ENCODE measurements around the gene WTAP.
"Not testable (repeated sequence)": the region's sequence is repeated elsewhere in the genome, so short reads cannot be mapped to it uniquely, and the experiment has no call there.

WTAP gene

DNA sequence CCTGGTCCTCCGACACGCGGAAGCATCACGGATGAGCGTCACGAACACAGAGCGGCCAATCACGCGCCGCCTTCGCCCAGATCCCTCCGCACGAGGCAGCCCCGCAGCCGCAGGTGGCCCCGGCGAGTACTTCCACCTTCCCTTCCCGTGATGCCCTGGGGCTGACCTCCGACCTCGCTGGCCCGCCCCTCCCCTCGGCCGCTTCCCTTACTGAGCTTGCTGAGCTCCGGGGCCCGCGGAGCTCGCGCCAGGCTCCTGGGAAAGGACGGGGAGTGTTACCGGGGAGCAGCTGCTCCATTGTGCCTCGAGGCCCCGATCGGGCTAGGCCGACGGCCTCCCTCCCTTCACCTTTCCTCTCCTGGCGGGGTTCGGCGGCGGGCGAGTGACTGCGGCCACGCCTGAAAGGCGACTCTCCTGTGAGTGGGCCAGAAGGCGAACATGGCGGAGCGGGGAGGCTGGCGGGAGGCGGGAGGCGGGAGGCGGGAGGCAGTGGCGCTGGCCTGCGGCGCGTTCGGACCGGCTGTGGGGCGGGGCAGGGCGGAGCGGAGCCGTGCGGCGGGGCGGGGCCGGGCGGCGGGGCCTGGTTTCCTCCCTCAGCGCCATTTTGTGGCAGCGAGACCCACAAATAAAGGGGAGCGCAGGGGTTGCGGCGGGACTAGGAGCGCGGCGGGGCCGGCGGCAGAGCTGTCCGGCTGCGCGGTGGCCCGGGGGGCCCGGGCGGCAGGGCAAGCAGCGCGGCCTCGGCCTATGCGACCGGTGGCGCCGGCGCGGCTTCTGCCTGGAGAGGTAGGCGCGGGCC, at the start of gene WTAP:
Gene WTAP, plus strand, starts transcription at position 589 of the 799 bp plus-strand sequence. CDS start 8,760 bp downstream, outside the sequence.
- peak; percentile 96 to 98 for DNase-seq

DNA sequence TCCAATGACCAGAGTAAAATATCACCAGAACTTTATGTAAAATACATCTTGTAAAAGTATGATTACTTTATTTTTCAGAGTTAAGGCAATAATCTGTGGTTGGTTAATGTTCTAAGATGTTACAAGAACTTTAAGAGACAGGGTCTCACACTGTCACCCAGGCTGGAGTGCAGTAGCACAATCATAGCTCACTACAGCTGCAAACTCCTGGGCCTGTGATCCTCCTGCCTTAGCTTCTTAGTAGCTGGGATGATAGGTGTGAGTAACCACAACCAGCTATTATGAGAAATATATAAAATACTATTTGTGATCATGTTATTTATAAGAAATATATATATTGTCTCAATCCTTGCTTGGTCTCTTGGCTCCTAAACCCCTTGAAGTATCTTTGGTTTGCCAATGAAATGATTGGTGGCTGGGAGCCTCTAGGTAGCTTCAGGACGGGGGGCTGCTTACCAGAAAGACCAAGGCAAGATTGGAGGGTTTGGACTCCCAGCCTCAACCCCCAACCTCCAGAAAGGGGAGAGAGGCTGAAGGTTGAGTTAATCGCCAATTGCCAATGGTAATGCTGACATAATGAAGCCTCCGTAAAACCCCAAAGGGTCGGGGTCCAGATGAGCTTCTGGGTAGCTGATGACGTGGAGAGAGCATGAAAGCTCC, 49.7 kb upstream of the WTAP start:
- no peak for DNase-seq

DNA sequence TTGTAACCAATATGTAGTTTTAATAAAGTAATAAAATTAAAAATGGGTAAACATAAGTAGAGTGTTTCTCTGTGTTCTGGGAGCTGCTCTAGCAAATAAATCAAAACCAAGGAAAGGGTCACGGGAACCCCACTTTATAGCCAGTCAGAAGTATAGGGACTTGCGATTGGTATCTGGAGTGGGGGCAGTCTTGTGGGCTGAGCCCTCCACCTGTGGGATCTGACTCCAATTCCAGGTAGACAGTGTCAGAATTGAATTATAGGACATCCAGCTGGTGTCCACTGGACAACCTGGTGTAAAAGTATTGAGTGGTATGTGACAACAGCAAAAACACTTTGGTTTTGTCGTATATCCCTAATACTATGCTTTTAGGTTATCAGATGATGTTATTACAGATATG, 48.7 kb upstream of the WTAP start:
- no peak for DNase-seq

DNA sequence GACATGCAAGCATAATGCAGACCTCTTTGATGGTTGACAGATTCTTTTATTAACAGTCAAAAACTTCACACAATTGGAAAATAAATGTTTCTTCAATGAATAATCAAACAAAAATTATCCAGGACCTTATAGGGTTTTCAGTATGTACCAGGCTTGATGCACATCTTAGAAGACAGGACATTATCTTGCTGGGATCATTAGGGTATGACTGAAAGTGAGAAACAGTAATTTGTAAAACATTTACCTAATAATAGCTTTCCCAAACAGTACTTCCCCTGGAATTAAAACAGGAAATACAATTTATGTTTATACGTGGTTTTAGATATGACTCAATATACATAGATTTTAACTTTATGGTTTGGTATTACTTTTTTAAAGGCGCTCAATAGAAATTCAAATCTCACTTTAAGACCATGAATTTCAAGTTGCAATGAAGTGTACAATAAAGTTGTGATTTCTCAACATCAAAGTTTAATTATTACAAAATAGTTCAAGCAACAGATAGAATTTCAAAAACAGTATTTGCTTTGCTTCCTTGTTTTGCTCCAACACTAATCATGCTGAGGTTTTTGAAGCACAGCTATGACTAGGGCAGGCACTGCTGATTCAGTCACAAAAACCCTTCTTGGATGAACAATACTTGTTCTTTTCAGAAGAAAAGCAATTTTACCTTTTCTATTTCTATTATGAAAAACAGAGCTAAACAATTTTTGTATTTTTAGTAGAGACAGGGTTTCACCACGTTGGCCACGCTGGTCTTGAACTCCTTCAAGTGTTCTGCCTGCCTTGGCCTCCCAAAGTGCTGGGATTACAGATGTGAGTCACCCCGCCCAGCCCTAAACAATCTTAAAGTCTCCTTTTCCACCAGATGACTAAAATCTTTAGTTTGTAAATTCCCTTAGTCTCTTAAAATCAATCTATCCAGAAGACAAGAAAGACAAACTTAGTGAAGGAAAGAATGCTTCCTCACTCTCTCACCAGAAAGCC, 47.9 kb upstream of the WTAP start:
- DNase-seq = no peak

DNA sequence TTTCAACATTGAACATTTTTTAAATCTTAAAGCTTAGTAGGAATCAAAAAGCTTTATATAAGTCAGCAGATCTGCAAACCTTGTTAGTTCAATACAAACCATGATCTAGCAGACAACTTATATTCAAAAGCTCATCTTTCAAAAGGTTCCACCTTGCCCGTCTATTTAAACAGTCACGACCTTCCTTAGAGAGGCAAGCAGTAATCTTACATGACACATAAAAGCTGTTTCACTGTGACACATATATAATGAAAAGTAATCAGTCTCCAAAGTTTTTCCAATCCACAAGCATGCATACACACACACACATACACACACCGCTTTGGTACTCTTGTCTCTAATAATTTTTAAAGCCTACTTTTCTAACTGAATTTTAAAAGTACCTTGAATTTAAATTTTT, 47.2 kb upstream of the WTAP start:
- no peak for DNase-seq

DNA sequence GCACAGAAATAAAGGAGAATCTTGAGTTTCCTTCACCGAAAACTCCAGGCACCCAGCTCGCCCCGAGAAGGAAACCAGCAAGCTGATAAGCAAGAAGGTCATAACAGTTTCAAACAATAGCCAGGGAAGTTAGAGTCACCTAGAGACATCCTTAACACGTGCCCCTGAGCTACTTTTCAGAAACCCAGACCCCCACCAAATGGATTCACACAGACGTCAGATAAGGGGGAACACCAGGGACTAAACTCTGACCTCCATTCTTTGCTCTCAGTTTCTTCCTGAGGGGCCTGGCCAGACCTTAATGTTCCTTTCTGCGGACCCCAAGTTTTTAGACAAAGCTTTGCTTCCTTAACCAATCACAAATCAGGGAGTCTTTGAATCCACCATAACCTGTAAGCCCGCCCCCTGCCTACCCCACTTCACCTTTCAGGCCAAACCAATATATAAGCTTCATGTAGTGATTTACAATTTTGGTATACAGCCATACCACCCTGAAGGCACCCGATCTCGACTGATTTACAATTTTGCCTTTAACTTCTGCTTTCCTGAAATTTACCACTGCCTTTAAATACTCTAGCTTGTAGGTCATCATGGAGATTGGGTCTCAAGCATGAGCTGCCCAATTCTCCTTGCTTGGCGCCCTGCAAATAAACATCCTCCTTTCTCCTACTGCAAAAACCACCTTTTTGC, 46.0 kb upstream of the WTAP start:
- no peak for DNase-seq

DNA sequence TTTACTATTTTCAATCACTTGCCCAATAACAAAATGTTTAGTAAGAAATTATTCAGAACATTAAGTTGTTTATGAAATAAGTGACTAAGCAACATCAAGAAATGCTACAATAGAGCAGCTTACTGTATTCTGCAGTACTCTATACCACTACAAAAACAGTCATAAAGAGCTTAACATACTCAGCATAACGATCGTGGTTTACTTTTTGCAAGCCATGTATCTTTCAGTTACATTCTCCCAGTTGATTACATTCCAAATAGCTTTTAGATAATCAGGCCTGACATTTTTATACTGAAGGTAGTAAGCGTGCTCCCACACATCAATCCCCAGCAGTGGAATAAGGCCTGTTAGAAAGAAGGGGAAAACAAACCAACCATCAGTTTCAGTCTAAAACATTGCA, 45.0 kb upstream of the WTAP start:
- no peak for DNase-seq

DNA sequence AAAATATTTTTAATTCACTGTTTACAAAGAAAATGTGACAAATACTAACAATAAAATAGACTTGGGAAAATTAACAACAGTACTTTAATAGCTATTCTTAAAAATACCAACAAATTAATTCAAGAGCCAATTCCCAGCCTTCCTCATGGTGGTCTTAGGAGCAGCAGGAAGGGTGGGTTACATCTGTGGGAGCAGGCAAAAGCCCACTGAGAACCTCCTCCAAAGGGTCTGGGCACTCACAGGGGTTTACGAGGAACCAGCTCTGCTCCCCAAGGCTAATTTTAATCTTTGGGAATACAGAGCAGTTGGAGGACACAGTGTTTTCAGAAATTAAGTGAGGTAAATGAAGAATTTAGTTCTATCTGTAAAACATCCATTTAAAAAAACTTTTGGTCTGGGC, 44.5 kb upstream of the WTAP start:
- DNase-seq = no peak

DNA sequence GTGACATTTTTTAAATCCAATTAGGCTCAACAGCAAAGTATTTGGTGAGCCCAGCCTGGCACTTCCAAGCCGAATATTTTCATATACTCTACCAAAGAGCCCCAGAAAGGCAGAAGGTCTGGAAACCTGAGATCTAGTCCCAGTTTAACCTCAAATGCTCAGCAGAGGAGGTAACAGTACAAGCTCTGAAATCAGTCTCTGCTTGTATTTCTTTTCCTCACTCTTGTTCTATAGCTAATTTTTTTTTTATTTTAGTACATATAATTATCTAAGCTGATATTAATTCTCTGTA, 43.3 kb upstream of the WTAP start:
- DNase-seq = no peak

DNA sequence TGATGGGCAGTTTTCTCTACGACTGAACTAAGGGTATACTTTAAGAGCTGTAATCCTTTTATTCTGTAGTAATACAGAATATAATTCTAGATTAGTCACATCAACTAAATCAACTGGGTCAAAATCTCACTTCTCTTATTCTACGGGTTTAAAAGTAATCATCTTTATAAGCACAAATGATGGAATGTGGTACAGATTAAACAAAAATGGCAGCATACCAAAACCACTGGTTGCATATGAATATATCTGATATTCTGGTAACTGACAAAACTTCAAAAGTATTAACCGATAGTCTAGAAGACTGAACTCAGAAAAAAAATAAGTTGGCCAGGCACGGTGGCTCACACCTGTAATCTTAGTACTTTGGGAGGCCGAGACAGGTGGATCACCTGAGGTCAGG, 41.3 kb upstream of the WTAP start:
- DNase-seq = no peak

DNA sequence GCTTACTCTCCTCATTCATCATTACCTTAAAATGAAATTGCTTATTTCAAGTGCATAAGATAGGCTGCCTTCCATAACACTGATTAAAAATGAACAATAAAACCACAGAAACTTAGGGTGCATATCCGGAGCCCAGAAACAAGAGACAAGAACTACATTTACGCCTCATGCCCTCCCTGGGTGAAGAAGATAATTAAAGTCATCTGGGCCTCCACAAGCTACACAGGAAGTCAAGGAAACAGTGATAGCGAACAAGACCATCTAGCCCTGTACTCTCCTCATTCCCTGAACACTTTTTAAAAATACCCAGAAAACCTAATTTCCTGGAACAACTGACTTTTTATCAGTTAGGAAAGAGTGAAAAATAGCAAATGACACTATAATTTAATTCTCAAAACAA, 40.6 kb upstream of the WTAP start:
- DNase-seq = no peak

DNA sequence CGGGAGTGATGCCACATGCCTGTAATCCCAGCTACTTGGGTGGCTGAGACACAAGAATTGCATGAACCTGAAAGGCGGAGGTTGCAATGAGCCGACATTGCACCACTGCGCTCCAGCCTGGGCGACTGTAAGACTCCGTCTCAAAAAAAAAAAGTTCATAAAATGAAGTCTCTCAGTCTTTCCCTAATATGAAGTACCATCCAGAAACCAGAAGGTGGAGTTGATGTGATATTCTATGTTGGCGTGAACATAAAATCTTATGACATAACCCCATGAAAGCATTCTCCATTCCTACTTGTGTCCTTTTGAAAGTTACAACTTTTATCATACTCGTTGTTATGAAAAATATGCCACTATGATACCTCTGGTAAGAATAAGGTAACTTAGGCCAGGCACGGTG, 40.0 kb upstream of the WTAP start:
- DNase-seq = no peak

DNA sequence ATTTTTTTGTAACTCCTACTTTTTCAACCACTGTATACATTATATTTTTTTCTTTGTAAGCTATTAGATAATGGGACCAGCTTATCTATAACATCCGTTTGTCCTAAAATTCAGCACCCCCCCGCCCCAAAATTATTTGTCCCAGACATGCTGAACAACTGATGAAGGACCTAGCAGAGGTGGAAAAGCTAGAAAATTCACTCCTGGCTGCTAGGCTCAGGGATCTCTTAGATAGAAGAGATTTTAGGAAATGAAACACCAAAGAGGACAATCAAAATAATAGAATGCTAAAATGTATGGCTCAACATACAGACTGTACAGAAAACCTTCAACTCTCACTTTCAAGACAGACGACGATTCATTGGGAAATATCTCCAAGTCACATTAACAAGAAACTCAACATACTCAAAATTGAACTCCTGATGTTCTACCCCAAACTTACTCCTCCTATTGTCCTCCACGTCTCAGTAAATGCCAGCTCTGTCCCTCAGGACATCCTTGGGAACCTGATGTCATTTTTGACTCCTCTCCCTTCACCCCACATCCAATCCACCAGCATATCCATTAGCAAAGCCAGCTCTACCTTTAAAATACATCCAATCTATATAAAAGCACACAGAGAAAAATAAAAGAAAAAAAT, 38.9 kb upstream of the WTAP start:
- DNase-seq = no peak

DNA sequence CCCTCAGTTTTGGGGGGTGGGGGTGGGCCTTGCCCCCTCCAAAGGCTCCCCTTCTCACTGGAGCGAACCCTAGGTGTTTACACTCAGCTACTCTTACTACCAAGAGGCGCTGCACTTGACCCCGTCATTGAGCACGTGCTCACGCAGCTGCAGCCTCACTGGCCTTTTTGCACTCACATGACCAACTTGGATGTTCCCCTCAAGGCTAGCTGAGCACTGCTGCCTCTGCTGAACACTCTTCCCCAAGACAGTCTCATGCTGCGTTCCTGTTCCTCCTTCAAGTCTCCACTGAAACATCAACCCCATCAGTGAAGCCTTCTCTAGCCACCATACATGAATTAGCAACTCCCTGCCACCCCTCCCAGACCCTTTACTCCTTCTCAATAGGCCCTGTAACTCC, 38.3 kb upstream of the WTAP start:
- no peak for DNase-seq

DNA sequence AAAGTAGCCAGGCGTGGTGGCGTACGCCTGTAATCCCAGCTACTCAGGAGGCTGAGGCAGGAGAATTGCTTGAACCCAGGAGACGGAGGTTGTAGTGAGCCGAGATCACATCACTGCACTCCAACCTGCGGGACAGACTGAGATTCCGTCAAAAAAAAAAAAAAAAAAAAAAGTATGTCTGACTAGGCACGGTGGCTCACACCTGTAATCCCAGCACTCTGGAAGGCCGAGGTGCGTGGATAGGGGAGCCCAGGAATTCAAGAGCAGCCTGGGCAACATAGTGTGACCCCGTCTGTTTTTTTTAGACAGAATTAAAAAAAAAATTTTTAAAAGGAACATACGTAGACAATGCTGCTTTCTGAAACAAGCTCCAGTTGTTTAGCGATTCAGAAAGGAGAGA, 37.2 kb upstream of the WTAP start:
- not testable (repeated sequence) for DNase-seq

DNA sequence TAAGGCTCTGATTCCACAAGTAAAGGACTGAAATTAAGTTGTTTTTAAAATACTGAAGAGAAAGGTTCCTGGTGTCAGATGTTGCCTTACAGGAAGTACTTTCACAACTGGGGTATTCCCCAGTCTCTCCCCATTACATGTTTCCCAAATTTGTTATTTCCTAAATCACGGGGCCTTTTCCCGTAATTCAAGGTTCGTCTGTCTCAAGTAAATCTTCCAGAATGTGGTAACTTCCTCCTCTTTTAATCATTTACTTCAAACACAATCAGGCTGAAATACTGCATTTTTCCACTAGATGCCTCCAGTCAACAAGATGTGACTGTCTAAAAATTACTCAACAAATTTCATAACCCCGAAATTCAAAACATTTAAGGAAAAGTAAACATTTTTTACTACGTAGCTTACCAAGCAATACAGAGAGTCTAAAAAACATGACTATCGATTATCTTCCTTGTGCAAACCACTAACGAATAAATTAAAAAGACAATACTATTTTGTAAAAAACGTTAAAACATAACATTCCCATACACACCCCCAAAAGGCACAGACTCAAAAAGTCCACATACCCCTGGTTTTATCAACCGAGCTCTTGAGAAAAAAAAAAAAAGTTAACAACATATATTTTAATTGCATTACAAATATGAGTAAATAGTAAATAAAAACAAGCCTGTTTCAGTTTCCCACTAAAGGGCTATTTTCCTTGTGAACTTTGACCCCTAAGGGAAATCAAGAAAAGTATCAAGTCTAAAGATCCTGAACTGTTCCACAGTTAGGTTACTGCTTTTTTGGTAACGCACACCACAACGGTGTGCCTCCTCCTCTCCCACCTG, 36.0 kb upstream of the WTAP start:
- DNase-seq = peak; percentile 68 to 88

DNA sequence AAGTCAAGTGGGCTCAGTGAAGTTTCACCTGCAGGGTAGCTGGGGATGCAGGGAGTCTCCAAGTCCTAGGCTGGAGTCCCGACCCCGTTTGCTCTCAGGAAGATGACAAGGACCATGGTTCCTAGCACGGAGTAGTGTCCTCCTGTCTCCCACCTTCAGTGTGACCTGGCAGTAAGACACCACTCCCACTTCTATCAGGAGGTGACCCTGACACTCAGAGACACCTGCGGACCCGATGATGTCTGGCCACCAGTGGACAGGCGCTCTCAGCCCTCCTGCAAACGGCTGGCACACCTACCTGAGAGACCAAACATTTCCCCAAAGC, 35.4 kb upstream of the WTAP start:
- DNase-seq = no peak

DNA sequence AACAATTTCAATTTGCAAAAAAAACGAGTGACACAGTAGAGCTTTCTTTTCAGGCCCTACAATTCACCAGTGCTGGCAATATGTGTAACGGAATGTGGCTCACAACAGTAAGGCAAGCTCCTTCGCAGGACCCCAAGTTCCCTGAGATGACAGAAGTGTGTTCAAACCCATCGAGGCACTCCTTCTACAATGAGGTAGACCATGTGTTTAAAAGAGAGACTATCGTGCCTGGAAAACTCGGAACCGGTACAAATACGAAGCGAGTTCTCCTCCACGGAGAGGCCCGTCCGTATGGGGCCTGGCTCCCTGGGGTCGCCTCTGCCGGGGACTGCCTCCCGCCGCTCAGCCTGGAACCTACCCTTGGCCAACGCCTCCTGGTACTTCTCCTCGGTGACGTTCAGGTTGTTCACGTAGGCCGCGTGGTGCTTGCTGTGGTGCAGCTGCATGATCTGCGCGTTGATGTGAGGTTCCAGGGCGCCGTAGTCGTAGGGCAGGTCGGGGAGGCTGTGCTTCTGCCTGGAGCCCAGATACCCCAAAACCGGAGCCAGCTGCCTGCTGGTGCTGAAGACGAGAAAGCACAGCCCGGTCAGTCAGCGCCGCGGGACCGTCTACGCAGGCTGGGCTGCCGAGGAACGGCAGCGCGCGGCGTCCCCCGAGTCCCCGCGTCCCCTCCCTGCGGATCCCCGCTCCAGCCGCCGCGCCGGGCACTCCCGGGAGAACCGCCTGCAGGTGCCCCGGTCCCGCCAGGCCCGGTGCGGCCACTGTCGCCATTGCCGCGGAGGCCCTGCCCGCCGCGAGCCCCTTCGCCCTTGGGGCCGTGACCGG, 34.8 kb upstream of the WTAP start:
- peak; percentile 57 to 66 for DNase-seq

DNA sequence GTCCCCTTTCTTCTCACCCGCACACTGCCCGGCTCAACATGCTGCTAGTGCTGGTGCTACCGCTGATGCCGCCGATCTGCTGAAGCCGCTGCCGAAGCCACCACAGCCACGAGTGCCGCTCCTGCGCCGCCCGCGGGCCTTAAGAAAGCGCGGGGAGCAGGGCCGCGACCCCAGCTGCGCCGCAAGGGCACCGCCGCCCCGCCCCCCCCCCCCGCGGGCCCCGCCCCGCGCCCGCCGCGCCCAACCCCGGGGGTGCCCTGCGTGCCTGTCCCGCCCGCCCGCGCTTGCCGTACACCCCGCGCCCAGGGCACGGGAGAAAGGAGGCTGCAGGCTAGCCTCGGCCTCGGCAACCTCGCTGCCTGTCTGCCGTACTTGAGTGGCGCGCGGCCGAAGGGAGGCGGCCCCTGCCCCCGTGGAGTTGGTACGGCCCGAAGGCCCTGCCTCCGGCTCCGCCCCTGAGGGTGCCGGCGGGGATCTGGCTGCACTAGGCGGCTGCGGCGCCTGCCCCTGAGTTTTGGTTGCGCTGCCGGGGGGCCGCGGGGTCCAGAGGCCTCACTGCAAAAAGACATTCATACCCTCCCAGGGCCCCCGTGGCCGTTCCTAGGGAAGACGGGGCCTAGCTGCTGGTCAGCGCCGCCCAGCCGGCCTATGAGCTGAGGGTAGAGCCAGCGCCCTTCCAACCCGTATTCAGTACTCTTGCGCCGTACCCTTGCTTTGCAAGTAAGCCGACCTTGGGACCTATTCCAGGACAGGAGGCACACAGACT, 34.0 kb upstream of the WTAP start, which contains the start of gene SOD2:
Gene SOD2, minus strand, starts transcription at position 114 of the 766 bp plus-strand sequence. Its CDS starts 74 bp downstream, at position 40.
- peak; percentile 89 to 90 for DNase-seq

Data from CD4-positive, alpha-beta T cell treated with Interferon alpha-2 for 1 hour (primary cell).